ENCODE measurements around the gene DUSP8. TPM values are rescaled to one million over a fixed set of nuclear protein-coding genes. Genes with fewer than 3 reads are reported as not detected.
A peak's percentile ranks its signal among the peaks of the same experiment; 100 is the strongest.
"Not testable (repeated sequence)": the region's sequence is repeated elsewhere in the genome, so short reads cannot be mapped to it uniquely, and the experiment has no call there.

Gene DUSP8
- total RNA-seq, 1 experiment from 2014 or later, result 0.83 TPM

DNA sequence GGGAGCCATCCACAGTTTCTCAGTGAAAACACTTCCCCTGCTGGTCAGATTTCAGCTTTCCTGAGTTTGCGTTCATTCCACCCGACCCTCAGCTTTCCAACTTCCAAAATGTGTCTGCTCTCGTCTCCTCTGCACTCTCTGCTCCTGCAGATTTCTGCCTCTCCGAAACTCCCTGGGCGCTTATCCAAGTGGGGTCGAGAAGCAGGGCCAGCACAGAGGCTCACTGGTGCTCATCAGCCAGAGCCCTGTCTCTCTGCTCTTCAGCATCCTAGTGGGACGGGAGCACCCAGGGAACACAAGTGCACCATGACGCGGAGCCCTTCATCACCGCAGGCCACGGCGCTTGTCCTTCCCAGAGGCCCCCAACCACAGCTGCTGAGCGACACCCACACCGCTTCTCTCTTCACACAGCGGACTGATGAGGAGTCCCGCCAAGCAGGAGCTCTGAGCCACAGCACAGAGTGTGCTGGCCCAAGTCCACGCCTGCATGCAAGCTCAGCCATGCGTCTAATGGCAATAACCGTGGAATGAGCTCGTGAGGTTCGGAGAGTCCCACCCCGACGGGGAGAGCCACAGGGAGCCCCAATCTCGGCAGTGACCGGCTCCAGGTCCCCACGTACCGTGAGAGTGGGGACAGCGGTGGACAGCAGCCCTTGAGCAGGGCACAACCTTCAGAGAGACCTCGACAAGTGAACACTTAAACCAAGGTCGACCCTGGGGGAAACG, 57.6 kb downstream of the DUSP8 start:
- H3K27ac ChIP-seq, result no peak overlapping the region
- no peaks in the 10 kb centered on the region for H3K4me1 ChIP-seq
- H3K27me3 ChIP-seq, result no peaks in the 10 kb centered on the region
- no peaks in the 10 kb centered on the region for H3K9me3 ChIP-seq (replicated peaks)
- DNase-seq, result no peak
- H3K36me3 ChIP-seq, result no peaks in the 10 kb centered on the region
- H3K4me3 ChIP-seq, result no peak overlapping the region

DNA sequence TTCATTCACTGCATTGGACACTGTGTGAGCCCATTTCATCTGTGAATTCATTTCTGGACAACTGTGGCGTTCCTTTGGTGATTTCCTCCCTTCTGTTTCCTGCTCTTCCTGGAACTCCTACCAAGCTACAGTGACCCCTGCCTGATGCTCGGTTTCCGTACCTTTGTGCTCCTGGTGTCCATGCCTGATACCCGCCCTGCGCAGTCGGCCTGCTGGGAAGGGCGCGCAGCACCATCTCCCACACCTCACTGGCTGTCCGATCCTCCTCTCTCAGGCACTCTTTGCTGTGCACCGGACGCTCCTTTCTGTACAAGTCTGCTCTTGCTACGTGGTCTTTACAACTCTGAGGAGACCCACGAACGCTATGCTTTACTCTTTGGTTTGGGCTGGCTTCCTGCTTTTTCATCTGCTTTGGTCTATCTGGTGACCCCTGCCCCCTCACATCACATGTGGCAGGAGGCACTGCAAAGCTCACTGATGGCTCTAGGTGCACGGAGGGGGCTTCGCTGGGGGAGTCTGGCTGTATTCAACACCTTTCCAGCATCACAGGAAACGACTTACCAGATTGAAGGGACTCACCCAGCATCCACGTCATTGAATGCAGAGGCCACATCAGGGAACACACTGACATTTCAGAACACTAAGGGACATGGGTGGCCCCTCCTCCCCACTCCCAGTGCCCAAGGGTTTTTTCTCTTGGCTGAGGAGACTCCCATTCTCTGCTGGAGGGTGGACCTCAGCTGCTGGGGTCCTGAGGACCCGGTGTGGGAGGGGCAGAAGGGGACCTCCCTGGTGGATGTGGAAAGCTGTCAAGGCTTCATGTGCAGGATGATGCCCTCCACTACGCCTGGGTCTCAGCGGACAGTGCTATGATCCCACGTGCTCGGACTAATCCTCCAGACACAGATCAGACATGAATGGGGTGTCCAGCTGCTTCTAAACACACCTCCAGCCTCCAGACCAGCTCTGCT, 58.5 kb downstream of the DUSP8 start:
- Histone ChIP-seq H3K36me3 (no peaks in the 10 kb centered on the region), H3K27ac (no peak overlapping the region), H3K4me3 (no peak overlapping the region), H3K27me3 (no peaks in the 10 kb centered on the region), H3K4me1 (no peaks in the 10 kb centered on the region), H3K9me3 (replicated peaks) (no peaks in the 10 kb centered on the region)
- no peak for DNase-seq

DNA sequence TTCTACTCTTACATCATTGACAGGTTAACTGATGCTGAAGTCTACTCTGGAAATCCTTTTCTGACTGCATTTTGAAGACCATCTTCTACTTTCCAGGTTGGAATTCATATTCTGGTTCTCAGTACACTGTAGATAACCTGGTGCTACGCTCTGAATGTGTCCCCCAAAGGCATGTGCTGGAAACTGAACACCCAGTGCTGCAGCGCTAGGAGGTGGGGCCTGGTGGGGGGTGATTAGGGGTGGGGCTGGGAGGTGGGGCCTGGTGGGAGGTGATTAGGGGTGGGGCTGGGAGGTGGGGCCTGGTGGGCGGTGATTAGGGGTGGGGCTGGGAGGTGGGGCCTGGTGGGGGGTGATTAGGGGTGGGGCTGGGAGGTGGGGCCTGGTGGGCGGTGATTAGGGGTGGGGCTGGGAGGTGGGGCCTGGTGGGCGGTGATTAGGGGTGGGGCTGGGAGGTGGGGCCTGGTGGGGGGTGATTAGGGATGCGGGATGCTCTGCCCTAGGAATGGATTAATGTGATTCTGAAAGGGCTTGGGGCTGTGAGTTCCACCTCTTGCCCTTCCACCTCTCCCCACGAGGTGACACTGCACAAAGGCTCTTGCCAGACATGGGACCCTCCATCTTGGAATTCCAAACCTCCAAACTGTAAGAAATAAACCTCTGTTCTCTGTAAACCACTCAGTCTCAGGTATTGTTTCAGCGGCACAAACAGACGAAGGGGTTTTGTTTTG, 59.4 kb downstream of the DUSP8 start:
- not testable (repeated sequence) for H3K9me3 ChIP-seq (replicated peaks); H3K36me3 ChIP-seq; H3K4me1 ChIP-seq; H3K27me3 ChIP-seq; H3K4me3 ChIP-seq; H3K27ac ChIP-seq
- peak; percentile 28 to 45 for DNase-seq

DNA sequence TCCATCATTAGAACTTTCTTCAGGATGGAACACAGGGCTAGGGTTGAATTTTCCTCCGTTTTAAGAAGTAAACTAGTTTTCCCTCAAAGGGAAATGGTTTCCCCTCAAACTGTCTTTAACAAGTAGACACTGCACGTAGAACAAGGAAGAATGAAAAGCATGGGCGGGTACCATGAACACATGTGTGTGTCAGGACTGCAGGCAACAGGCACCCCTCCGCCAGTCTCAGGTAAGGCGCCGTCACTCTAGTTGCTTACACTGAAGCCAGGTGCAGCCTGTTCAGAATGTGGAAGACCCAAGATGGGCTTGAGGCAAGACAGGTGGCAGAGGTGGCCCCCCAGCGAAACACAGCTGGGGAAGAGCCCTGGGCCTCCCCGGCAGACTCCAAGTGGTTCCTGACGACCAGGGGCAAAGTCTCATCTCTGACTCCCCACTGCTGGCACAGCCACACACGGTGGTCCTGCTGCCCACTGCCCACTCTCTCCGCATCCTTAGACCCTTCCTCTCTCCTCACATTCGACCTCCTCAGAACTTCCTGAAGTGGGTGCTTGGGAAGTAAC, 60.1 kb downstream of the DUSP8 start:
- H3K36me3 ChIP-seq, result no peaks in the 10 kb centered on the region
- H3K4me1 ChIP-seq, result no peaks in the 10 kb centered on the region
- no peak for DNase-seq

DNA sequence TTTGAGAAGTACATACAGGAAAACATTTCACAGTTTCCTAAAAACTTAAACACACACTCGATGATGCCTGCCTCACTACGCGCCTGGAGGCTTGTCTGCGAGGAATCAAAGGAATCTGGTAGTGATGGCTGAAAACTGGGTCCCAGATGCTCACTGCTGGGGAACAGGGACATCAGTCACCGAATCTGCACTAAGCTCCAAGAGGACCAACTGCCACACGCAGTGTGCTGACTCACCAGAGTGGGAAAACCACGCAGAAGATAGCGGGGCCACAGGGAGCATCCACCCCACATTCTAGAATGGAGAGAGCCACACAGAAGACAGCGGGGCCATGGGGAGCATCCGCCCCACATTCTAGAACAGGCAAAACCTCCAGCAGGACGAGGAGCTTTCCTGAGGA, 61.1 kb downstream of the DUSP8 start:
- H3K4me1 ChIP-seq, result no peaks in the 10 kb centered on the region
- DNase-seq, result no peak
- no peaks in the 10 kb centered on the region for H3K9me3 ChIP-seq (replicated peaks)
- no peak overlapping the region for H3K27ac ChIP-seq
- H3K36me3 ChIP-seq, result no peaks in the 10 kb centered on the region
- H3K4me3 ChIP-seq, result no peak overlapping the region
- H3K27me3 ChIP-seq, result no peaks in the 10 kb centered on the region

More for the DNA sequence above, 60.1 kb downstream of the DUSP8 start:
- Histone ChIP-seq H3K9me3 (replicated peaks) (no peaks in the 10 kb centered on the region), H3K27ac (no peak overlapping the region), H3K27me3 (no peaks in the 10 kb centered on the region), H3K4me3 (no peak overlapping the region)

DNA sequence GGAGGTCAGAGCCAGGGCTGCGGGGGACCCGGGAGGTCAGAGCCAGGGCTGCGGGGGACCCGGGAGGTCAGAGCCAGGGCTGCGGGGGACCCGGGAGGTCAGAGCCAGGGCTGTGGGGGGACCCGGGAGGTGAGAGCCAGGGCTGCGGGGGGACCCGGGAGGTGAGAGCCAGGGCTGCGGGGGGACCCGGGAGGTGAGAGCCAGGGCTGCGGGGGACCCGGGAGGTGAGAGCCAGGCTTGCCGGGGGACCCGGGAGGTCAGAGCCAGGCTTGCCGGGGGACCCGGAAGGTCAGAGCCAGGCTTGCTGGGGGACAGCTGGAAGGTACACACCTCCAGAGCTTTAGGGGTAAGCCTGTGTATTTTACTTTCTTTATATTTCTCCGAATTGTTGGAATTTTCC, 61.7 kb downstream of the DUSP8 start:
- H3K4me1 ChIP-seq; H3K9me3 ChIP-seq (replicated peaks); H3K36me3 ChIP-seq; H3K27me3 ChIP-seq; DNase-seq; H3K27ac ChIP-seq; H3K4me3 ChIP-seq: not testable (repeated sequence)

DNA sequence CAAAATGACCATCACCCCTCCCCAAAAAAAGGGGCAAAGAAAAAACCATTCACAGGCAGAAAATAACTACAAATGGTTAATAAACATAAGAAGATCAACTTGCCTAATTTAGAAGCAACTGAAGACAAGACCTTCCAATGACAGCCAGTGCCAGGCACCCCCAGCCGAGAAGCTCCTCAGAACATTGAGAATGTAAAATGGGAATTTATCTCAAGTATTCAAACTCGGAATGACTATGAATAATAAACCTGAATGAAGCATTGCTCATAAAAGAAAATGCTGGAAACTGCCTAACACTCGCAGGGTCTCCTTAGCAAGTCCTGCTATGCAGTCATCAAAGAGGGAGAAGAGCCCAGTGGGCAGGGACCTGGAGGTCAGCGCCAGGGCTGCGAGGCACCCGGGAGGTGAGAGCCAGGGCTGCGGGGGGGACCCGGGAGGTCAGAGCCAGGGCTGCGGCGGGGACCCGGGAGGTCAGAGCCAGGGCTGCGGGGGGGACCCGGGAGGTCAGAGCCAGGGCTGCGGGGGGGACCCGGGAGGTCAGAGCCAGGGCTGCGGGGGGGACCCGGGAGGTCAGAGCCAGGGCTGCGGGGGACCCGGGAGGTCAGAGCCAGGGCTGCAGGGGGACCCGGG, 62.3 kb downstream of the DUSP8 start:
- H3K27ac ChIP-seq, result no peak overlapping the region
- no peak overlapping the region for H3K4me3 ChIP-seq
- no peaks in the 10 kb centered on the region for H3K27me3 ChIP-seq
- H3K4me1 ChIP-seq, result no peaks in the 10 kb centered on the region
- no peaks in the 10 kb centered on the region for H3K9me3 ChIP-seq (replicated peaks)
- H3K36me3 ChIP-seq, result no peaks in the 10 kb centered on the region
- DNase-seq, result no peak

DNA sequence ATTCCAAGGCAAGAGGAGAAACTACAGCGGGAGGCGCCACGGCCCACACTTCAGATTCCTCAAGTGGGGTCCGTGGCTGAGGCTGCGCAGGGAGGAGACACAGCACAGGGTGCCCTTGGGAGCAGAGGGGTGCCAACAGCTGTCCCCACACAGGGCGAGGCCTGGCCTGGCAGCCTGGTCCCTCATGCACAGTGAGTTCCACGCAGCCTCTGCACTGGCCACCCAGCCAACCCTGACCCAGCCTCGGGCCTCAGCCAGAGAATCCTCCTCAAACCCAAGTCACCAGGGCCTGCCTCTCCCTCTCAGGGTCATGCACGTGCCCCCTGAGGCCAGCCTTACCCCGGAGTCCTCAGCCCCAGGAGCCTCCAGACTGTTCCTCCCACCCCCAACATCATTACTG, 63.1 kb downstream of the DUSP8 start:
- Histone ChIP-seq H3K4me3 (no peak overlapping the region), H3K4me1 (no peaks in the 10 kb centered on the region), H3K27ac (no peak overlapping the region), H3K9me3 (replicated peaks) (no peaks in the 10 kb centered on the region), H3K27me3 (no peaks in the 10 kb centered on the region), H3K36me3 (no peaks in the 10 kb centered on the region)
- no peak for DNase-seq

DNA sequence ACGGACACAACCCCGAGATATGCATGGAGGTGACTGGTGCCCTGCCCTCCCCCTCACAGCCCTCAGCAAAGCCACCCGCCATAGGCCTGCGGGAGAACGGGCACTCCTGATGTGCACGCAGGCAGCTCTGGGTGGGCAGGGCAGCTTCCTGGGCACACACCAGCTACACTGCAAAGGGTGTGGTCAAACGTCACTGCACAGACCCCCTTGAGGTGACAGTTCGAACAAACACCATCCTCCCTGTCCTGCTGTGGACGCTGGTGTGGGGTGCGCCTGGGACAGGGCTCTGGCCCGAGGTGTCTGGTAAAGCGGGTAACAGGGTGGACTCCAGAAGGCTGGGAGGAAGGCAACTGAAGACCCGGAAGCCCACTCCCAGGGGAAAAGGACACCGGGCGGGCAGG, 63.6 kb downstream of the DUSP8 start:
- H3K4me3 ChIP-seq, result no peak overlapping the region
- no peaks in the 10 kb centered on the region for H3K9me3 ChIP-seq (replicated peaks)
- H3K27ac ChIP-seq, result no peak overlapping the region
- no peak for DNase-seq
- no peaks in the 10 kb centered on the region for H3K27me3 ChIP-seq
- no peaks in the 10 kb centered on the region for H3K4me1 ChIP-seq
- no peaks in the 10 kb centered on the region for H3K36me3 ChIP-seq

DNA sequence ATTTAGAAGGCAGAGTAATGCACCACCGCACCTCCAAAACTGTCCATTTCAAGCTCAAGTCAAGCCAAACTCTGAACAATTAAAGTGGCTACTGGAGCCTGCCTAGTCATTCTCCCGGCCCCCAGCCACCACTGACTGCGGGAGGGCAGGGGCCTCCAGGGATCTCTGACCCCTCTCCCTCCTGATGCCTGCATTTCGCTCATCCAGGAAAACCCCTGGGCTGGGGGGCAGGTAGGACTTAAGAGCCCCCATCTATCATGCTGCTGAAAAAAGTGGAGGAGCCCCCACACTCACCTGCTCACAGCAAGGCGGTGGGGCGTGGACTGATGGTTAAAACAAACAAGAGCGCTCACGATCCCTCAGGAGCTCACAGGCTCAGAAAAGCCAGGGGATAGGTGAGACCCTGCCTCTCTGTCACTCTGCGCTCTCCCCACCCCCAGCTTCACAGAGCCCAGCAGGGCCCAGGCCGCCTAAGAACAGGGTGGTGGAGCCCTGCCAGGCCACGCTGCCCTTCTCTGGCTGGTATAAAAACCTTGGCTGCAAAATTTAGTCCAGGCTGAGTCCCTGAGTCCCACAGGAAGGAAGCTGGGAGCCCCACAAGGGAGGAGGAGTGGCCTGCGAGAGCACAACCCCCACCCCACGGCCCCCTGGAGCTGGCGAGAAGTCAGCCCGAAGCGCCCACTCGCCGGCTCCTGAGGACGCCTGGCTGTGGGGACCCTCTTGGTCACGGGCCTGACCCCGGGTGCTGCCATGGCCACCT, 64.5 kb downstream of the DUSP8 start:
- Histone ChIP-seq H3K27ac (no peak overlapping the region), H3K36me3 (no peaks in the 10 kb centered on the region), H3K4me1 (no peaks in the 10 kb centered on the region), H3K4me3 (no peak overlapping the region), H3K9me3 (replicated peaks) (no peaks in the 10 kb centered on the region), H3K27me3 (no peaks in the 10 kb centered on the region)
- no peak for DNase-seq

DNA sequence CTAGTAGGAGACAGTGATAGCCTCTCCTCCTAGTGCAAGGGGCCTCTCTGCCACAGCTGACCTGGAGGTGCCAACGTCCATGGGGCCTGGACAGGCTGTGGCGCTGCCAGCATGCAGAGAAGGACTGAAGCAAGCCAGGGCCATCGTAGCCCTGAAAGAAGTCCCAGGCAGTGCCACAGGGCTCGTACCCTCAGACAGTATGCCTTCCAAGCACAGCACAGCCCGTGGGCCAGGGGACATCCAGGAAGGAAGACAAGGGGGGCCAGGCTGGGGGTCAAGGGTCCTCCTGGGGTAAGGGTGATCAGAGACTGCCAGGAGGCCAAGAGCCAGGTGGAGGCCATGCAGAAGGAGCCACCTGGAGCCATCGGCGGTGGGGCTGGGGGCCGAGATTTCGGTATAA, 65.1 kb downstream of the DUSP8 start:
- H3K27me3 ChIP-seq, result no peaks in the 10 kb centered on the region
- no peaks in the 10 kb centered on the region for H3K36me3 ChIP-seq
- H3K4me1 ChIP-seq, result no peaks in the 10 kb centered on the region
- no peak overlapping the region for H3K27ac ChIP-seq
- DNase-seq, result no peak
- H3K9me3 ChIP-seq (replicated peaks), result no peaks in the 10 kb centered on the region
- H3K4me3 ChIP-seq, result no peak overlapping the region

DNA sequence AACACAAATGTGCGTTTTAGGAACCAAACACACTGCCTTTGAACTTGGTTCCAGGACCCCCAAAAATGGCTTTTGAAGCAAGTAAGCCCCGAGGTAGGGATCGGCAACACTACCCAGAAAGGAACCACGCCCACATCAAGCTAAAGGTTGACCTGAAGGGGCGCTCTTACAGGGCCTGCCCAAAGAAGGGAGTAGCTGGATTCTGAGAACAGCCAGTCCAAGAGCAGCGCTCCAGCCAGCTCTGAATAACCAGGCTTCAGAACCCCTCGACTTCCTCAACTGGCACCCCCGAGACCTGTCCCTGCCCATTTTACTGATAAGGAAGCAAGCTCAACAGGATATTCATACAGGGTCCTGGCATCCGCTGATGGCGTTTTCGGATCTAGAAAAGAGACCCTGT, 66.6 kb downstream of the DUSP8 start:
- no peaks in the 10 kb centered on the region for H3K9me3 ChIP-seq (replicated peaks)
- H3K27me3 ChIP-seq, result no peaks in the 10 kb centered on the region
- no peaks in the 10 kb centered on the region for H3K36me3 ChIP-seq
- H3K4me3 ChIP-seq, result no peak overlapping the region
- no peaks in the 10 kb centered on the region for H3K4me1 ChIP-seq
- no peak for DNase-seq
- H3K27ac ChIP-seq, result no peak overlapping the region

DNA sequence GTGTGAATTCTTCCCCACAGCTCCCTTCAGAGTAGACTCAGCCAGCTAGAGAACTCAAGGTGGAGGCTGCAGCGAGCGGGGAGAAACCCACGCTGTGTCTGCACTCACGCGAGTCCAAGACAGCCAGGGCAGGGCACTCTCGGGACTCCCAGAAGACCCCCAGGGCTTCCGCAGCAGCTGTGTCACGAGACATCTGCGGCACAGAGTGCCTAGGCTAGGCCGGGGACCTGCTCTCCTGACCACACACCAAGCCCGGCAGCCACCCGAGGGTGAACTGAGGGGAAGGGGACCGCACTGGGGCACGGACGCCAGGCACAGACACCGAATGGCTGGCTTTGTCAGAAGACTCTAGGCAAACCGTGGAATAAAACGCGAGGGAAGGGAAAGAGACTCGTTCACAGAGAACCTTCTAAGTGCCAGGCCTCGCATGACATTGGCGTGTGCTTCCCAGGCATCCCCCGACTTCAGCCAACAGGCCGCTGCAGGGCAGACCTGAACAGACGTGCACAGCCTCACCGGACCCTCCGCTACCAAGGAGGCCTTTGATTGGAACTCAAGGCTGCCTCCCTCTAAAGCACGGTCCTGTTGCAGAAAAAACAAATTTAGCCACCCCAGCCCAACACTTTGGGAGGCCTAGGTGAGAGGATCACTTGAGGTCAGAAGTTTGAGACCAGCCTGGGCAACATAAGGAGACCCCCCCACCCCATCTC, 67.3 kb downstream of the DUSP8 start:
- no peak for DNase-seq
- H3K4me3 ChIP-seq, result no peak overlapping the region
- no peak overlapping the region for H3K27ac ChIP-seq
- H3K27me3 ChIP-seq, result no peaks in the 10 kb centered on the region
- H3K4me1 ChIP-seq, result no peaks in the 10 kb centered on the region
- H3K9me3 ChIP-seq (replicated peaks), result no peaks in the 10 kb centered on the region
- no peaks in the 10 kb centered on the region for H3K36me3 ChIP-seq
